ENCODE results near the gene CEP97. TPM values are rescaled to one million over a fixed set of nuclear protein-coding genes. Genes with fewer than 3 reads are reported as not detected.
"Not testable (repeated sequence)": the region's sequence is repeated elsewhere in the genome, so short reads cannot be mapped to it uniquely, and the experiment has no call there.

The CEP97 gene
- 14.0 TPM for total RNA-seq
- polyA plus RNA-seq: 4.5 TPM
- long read RNA-seq, donor 1, full-length matches to known transcripts: 1 of 1 reads
- long read RNA-seq, donor 1, partial matches to known transcripts: 0 of 1 reads
- long read RNA-seq, donor 1, other reads (novel, unspliced or antisense): 0 of 1 reads
- long read RNA-seq, donor 2, full-length matches to known transcripts: 1 of 1 reads
- long read RNA-seq, donor 2, partial matches to known transcripts: 0 of 1 reads
- long read RNA-seq, donor 2, other reads (novel, unspliced or antisense): 0 of 1 reads
- long read RNA-seq, donor 3, full-length matches to known transcripts: 1 of 1 reads
- long read RNA-seq, donor 3, partial matches to known transcripts: 0 of 1 reads
- long read RNA-seq, donor 3, other reads (novel, unspliced or antisense): 0 of 1 reads
- long read RNA-seq, donor 4, full-length matches to known transcripts: 1 of 1 reads
- long read RNA-seq, donor 4, partial matches to known transcripts: 0 of 1 reads
- long read RNA-seq, donor 4, other reads (novel, unspliced or antisense): 0 of 1 reads
- long read RNA-seq, donor 5: 0 reads
- long read RNA-seq, donor 6, full-length matches to known transcripts: 1 of 1 reads
- long read RNA-seq, donor 6, partial matches to known transcripts: 0 of 1 reads
- long read RNA-seq, donor 6, other reads (novel, unspliced or antisense): 0 of 1 reads
- long read RNA-seq, donor 7: 0 reads
- long read RNA-seq, donor 8: 0 reads
- long read RNA-seq, donor 9: 0 reads
- long read RNA-seq, donor 10: 0 reads

GRCh38 chr3:101724329-101725193 lies at the start of gene CEP97:
CEP97 (plus strand) TSS chr3:101724614; CDS start chr3:101724677, 63 bp downstream.
- Histone ChIP-seq H3K27ac (ENCODE audit: low read depth in 1 of 2, low read length in 1 of 2) (peak within 1 kb of the TSS; percentile 74 to 78), H3K36me3 (ENCODE audit: control insufficient read depth in 2 of 2, insufficient read depth in 2 of 2, low read length in 1 of 2) (peaks cover 8 to 21% of the 10 kb centered on the region in 2 donors), H3K27me3 (ENCODE audit: control insufficient read depth in 2 of 2, insufficient read depth in 1 of 2, low read length in 1 of 2) (no peaks in the 10 kb centered on the region), H3K9me3 (ENCODE audit: control insufficient read depth in 2 of 2, insufficient read depth in 1 of 2, low read length in 1 of 2) (no peaks in the 10 kb centered on the region), H3K4me1 (ENCODE audit: control insufficient read depth in 2 of 2, insufficient read depth in 2 of 2, low read length in 2 of 2) (peaks cover 13 to 24% of the 10 kb centered on the region in 2 donors), H3K4me3 (ENCODE audit: low read length in 2 of 2) (peak within 1 kb of the TSS; percentile 91 to 94)
- DNase-seq (ENCODE audit: low read depth in 6 of 9, low spot score in 9 of 9): peak; percentile 81 to 97 (median 89)
- WGBS: under 1% methylated on average over 49 of the region's 49 CpGs

GRCh38 chr3:101675709-101676215 lies 48.7 kb upstream of the CEP97 start:
- no peak for DNase-seq (ENCODE audit: low read depth in 6 of 9, low spot score in 9 of 9)

GRCh38 chr3:101676216-101676764 lies 48.1 kb upstream of the CEP97 start:
- under 1% methylated on average over 57 of the region's 57 CpGs for WGBS
- peak; percentile 73 to 96 (median 90) for DNase-seq (ENCODE audit: low read depth in 6 of 9, low spot score in 9 of 9)
- Histone ChIP-seq H3K4me3 (ENCODE audit: low read length in 2 of 2) (peak overlapping the region; percentile 96 to 99), H3K36me3 (ENCODE audit: control insufficient read depth in 2 of 2, insufficient read depth in 2 of 2, low read length in 1 of 2) (peaks cover 12 to 23% of the 10 kb centered on the region in 2 donors), H3K27me3 (ENCODE audit: control insufficient read depth in 2 of 2, insufficient read depth in 1 of 2, low read length in 1 of 2) (no peaks in the 10 kb centered on the region), H3K9me3 (ENCODE audit: control insufficient read depth in 2 of 2, insufficient read depth in 1 of 2, low read length in 1 of 2) (no peaks in the 10 kb centered on the region), H3K27ac (ENCODE audit: low read depth in 1 of 2, low read length in 1 of 2) (peak overlapping the region; percentile 98 to 100), H3K4me1 (ENCODE audit: control insufficient read depth in 2 of 2, insufficient read depth in 2 of 2, low read length in 2 of 2) (peaks cover 6 to 14% of the 10 kb centered on the region in 2 donors)

More at GRCh38 chr3:101675709-101676215, 48.7 kb upstream of the CEP97 start:
- Histone ChIP-seq H3K27me3 (ENCODE audit: control insufficient read depth in 2 of 2, insufficient read depth in 1 of 2, low read length in 1 of 2) (no peaks in the 10 kb centered on the region), H3K4me3 (ENCODE audit: low read length in 2 of 2) (peak overlapping the region; percentile 96 to 99), H3K36me3 (ENCODE audit: control insufficient read depth in 2 of 2, insufficient read depth in 2 of 2, low read length in 1 of 2) (peaks cover 11 to 22% of the 10 kb centered on the region in 2 donors), H3K9me3 (ENCODE audit: control insufficient read depth in 2 of 2, insufficient read depth in 1 of 2, low read length in 1 of 2) (no peaks in the 10 kb centered on the region), H3K4me1 (ENCODE audit: control insufficient read depth in 2 of 2, insufficient read depth in 2 of 2, low read length in 2 of 2) (peaks cover 6 to 14% of the 10 kb centered on the region in 2 donors), H3K27ac (ENCODE audit: low read depth in 1 of 2, low read length in 1 of 2) (peak overlapping the region; percentile 98 to 100)
- WGBS: 18% methylated on average over 27 of the region's 27 CpGs

- peak; percentile 99 to 100 (median 100) for DNase-seq (ENCODE audit: low read depth in 6 of 9, low spot score in 9 of 9)
- Histone ChIP-seq H3K4me1 (ENCODE audit: control insufficient read depth in 2 of 2, insufficient read depth in 2 of 2, low read length in 2 of 2) (peaks cover 6 to 14% of the 10 kb centered on the region in 2 donors), H3K36me3 (ENCODE audit: control insufficient read depth in 2 of 2, insufficient read depth in 2 of 2, low read length in 1 of 2) (peaks cover 19 to 24% of the 10 kb centered on the region in 2 donors), H3K27ac (ENCODE audit: low read depth in 1 of 2, low read length in 1 of 2) (peak within 1 kb of the TSS; percentile 98 to 100), H3K27me3 (ENCODE audit: control insufficient read depth in 2 of 2, insufficient read depth in 1 of 2, low read length in 1 of 2) (no peaks in the 10 kb centered on the region), H3K9me3 (ENCODE audit: control insufficient read depth in 2 of 2, insufficient read depth in 1 of 2, low read length in 1 of 2) (no peaks in the 10 kb centered on the region), H3K4me3 (ENCODE audit: low read length in 2 of 2) (peak within 1 kb of the TSS; percentile 96 to 99)
- WGBS: under 1% methylated on average over 57 of the region's 57 CpGs
Observed at GRCh38 chr3:101676765-101677435, 47.5 kb upstream of the CEP97 start, which contains the start of gene ZBTB11. ZBTB11 (minus strand) TSS chr3:101677132; CDS start chr3:101676914, 218 bp downstream.

- peaks cover 24 to 30% of the 10 kb centered on the region in 2 donors for H3K36me3 ChIP-seq (ENCODE audit: control insufficient read depth in 2 of 2, insufficient read depth in 2 of 2, low read length in 1 of 2)
- no peaks in the 10 kb centered on the region for H3K9me3 ChIP-seq (ENCODE audit: control insufficient read depth in 2 of 2, insufficient read depth in 1 of 2, low read length in 1 of 2)
- H3K27ac ChIP-seq (ENCODE audit: low read depth in 1 of 2, low read length in 1 of 2): peak overlapping the region; percentile 80 to 100
- peak overlapping the region; percentile 96 to 99 for H3K4me3 ChIP-seq (ENCODE audit: low read length in 2 of 2)
- no peak for DNase-seq (ENCODE audit: low read depth in 6 of 9, low spot score in 9 of 9)
- H3K27me3 ChIP-seq (ENCODE audit: control insufficient read depth in 2 of 2, insufficient read depth in 1 of 2, low read length in 1 of 2): no peaks in the 10 kb centered on the region
- whole genome bisulfite sequencing: 77% methylated on average over 29 of the region's 29 CpGs
- peaks cover 6 to 14% of the 10 kb centered on the region in 2 donors for H3K4me1 ChIP-seq (ENCODE audit: control insufficient read depth in 2 of 2, insufficient read depth in 2 of 2, low read length in 2 of 2)
Observed at GRCh38 chr3:101677436-101678286, 46.8 kb upstream of the CEP97 start.

GRCh38 chr3:101678837-101679236 lies 45.6 kb upstream of the CEP97 start:
- Histone ChIP-seq H3K36me3 (ENCODE audit: control insufficient read depth in 2 of 2, insufficient read depth in 2 of 2, low read length in 1 of 2) (peaks cover 26 to 37% of the 10 kb centered on the region in 2 donors), H3K4me1 (ENCODE audit: control insufficient read depth in 2 of 2, insufficient read depth in 2 of 2, low read length in 2 of 2) (peaks cover 8 to 17% of the 10 kb centered on the region in 2 donors)
- not testable (repeated sequence) for H3K27me3 ChIP-seq (ENCODE audit: control insufficient read depth in 2 of 2, insufficient read depth in 1 of 2, low read length in 1 of 2); H3K27ac ChIP-seq (ENCODE audit: low read depth in 1 of 2, low read length in 1 of 2); H3K4me3 ChIP-seq (ENCODE audit: low read length in 2 of 2); DNase-seq (ENCODE audit: low read depth in 6 of 9, low spot score in 9 of 9); H3K9me3 ChIP-seq (ENCODE audit: control insufficient read depth in 2 of 2, insufficient read depth in 1 of 2, low read length in 1 of 2)
- 90% methylated on average over 2 of the region's 2 CpGs for WGBS

GRCh38 chr3:101680466-101680865 lies 43.9 kb upstream of the CEP97 start:
- over 99% methylated on average over 4 of the region's 4 CpGs for WGBS
- no peak for DNase-seq (ENCODE audit: low read depth in 6 of 9, low spot score in 9 of 9)
- Histone ChIP-seq H3K9me3 (ENCODE audit: control insufficient read depth in 2 of 2, insufficient read depth in 1 of 2, low read length in 1 of 2) (no peaks in the 10 kb centered on the region), H3K27me3 (ENCODE audit: control insufficient read depth in 2 of 2, insufficient read depth in 1 of 2, low read length in 1 of 2) (no peaks in the 10 kb centered on the region), H3K4me3 (ENCODE audit: low read length in 2 of 2) (no peak overlapping the region), H3K27ac (ENCODE audit: low read depth in 1 of 2, low read length in 1 of 2) (no peak overlapping the region), H3K36me3 (ENCODE audit: control insufficient read depth in 2 of 2, insufficient read depth in 2 of 2, low read length in 1 of 2) (peaks cover 30 to 53% of the 10 kb centered on the region in 2 donors), H3K4me1 (ENCODE audit: control insufficient read depth in 2 of 2, insufficient read depth in 2 of 2, low read length in 2 of 2) (peaks cover 14 to 27% of the 10 kb centered on the region in 2 donors)

Data from thymus (tissue), 14 donors.